SJSA1 (cell line): ENCODE results near the gene STXBP1. TPM values are rescaled to one million over a fixed set of nuclear protein-coding genes. Genes with fewer than 3 reads are reported as not detected.
"Not testable (repeated sequence)": the region's sequence is repeated elsewhere in the genome, so short reads cannot be mapped to it uniquely, and the experiment has no call there.

Experiments used
- DNase-seq, 2 experiments: peaks; one replicate each; pipeline ENCODE4 v3.0.0-alpha.2; 2015 to 2020; ENCODE audit warnings: low spot score in 2 of 2, low read depth in 1 of 2
- H3K27ac ChIP-seq: fragments of 250-450 bp; sonication (Bioruptor Pico); 2 replicates; pipeline ENCODE4 v1.5.1; 2020; ENCODE audit warnings: mild to moderate bottlenecking, moderate library complexity
- H3K27me3 ChIP-seq: fragments of 250-450 bp; sonication (Bioruptor Pico); replicated peaks from 2 replicates; pipeline ENCODE4 v1.5.1; 2020; ENCODE audit warnings: mild to moderate bottlenecking, moderate library complexity
- H3K36me3 ChIP-seq: fragments of 250-450 bp; sonication (Bioruptor Pico); 2 replicates; pipeline ENCODE4 v1.5.1; 2020; ENCODE audit warnings: mild to moderate bottlenecking
- H3K4me1 ChIP-seq: fragments of 250-450 bp; sonication (Bioruptor Pico); replicated peaks from 2 replicates; pipeline ENCODE4 v1.6.1; 2021; ENCODE audit warnings: mild to moderate bottlenecking
- H3K4me3 ChIP-seq: fragments of 250-450 bp; sonication (Bioruptor Pico); 2 replicates; pipeline ENCODE4 v1.5.1; 2020; ENCODE audit warnings: mild to moderate bottlenecking
- H3K9me3 ChIP-seq: fragments of 250-450 bp; sonication (Bioruptor Pico); replicated peaks from 2 replicates; pipeline ENCODE4 v1.5.1; 2020; ENCODE audit warnings: mild to moderate bottlenecking
- total RNA-seq: library from RNA; depleted of rRNA; stranded (reverse); fragments of >200 nt; shearing (Covaris generic); gene quantifications from 2 replicates; pipeline ENCODE4 v1.2.3, GENCODE V29; 2014

STXBP1 gene
- total RNA-seq, 1 experiment from 2014 or later: 18.4 TPM

DNA sequence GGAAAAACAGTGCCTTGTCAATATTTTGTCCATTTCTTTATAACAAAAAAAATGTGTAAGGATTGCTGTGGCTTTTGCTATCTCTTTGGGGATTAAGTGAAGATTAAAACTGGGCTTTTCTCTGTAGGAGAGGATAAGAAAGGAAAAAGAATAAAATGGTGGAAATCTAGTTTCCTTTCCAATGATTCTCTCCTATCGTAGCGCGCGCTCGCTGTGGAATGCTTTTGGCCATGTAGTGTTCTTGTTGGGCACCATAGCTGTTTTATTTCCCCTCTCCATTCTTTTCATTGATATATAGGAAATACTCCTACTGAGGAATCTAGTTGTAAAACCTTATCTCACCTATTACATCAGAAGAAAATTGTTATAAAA is 1.5 kb downstream of the STXBP1 start:
- Histone ChIP-seq H3K4me3 (peak overlapping the region; percentile 76), H3K4me1 (peaks cover 16% of the 10 kb centered on the region), H3K27me3 (no peaks in the 10 kb centered on the region), H3K27ac (peak overlapping the region; percentile 8; the same call in 1 of the 2 replicates), H3K9me3 (peaks cover 5% of the 10 kb centered on the region; the same call in 1 of the 2 replicates), H3K36me3 (peaks cover 9% of the 10 kb centered on the region; the same call in 1 of the 2 replicates)
- DNase-seq: no peak

DNA sequence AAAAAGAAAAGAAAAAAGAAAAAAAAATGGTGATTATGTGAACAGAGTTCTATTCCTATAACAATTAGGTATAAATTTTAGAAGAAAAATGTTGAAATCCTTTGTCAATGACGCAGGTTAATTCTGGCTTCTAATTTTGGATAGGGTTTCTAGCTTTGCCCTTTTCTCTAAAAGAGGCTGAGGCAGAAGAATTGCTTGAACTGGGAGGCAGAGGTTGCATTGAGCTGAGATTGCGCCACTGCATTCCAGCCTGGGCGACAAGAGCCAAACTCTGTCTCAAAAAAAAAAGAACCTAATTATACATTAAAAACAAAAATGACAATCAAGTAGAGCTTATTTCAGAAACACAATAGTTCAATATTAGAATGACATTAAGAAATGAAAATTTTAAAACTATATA is 2.9 kb downstream of the STXBP1 start:
- H3K4me1 ChIP-seq: peaks cover 16% of the 10 kb centered on the region
- no peaks in the 10 kb centered on the region for H3K27me3 ChIP-seq
- DNase-seq: no peak
- H3K9me3 ChIP-seq: peaks cover 5% of the 10 kb centered on the region; the same call in 1 of the 2 replicates
- no peak overlapping the region for H3K4me3 ChIP-seq
- H3K27ac ChIP-seq: no peak overlapping the region
- H3K36me3 ChIP-seq: peaks cover 9% of the 10 kb centered on the region; the same call in 1 of the 2 replicates

DNA sequence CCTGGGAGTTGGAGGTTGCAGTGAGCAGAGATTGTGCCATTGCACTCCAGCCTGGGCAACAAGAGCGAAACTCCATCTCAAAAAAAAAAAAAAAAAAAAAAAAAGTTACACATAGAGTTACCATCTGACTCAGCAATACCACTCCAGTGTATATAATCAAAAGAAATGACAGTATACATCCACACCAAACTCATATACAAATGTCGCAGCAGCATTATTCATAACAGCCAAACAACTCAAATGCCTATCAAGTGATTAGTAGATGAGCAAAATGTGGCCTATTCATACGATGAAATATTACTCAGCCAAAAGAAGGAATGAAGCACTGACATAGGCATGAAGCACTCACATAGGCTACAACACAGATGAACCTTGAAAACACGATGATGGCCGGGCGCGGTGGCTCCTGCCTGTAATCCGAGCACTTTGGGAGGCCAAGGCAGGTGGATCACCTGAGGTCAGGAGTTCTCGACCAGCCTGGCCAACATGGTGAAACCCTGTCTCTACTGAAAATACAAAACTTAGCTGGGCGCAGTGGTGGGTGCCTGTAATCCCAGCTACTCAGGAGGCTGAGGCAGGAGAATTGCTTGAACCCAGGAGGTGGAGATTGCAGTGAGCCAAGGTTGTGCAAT is 9.4 kb downstream of the STXBP1 start:
- not testable (repeated sequence) for H3K27ac ChIP-seq, DNase-seq, H3K36me3 ChIP-seq, H3K27me3 ChIP-seq, H3K9me3 ChIP-seq, H3K4me1 ChIP-seq, H3K4me3 ChIP-seq

DNA sequence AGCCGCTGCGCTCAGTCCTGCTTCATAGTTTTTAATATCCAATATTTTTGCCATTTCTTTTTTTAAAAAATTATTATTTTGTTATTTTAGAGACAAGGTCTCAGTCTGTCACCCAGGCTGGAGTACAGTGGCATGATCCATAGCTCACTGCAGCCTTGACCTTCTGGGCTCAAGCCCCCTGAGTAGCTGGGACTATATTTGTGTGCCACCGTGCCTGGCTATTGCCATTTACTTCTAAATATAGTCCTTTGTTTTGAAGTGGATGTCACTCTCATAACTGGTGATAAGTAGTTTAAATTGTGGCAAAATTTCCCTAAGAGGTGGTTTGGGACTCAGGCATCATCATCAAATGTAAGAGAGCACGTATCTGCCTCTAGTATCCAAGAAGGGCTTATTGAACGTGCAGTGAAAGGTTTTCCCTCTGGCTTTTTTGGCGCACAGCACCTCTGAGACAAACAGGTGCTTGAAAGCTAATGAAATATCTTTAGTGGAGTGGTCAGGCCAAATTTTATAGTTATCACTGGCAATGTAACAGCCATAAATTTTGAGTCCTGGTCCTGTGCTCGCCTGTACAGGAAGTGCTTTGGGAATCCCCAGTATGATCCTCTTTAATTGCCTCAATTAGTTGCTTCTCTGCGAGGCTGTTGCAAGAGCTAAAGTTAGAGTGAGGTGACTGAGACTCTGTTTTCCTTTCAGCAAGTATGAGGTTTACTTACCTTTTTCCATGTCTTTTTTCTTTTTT is 14.8 kb downstream of the STXBP1 start:
- no peaks in the 10 kb centered on the region for H3K4me1 ChIP-seq
- DNase-seq: no peak

DNA sequence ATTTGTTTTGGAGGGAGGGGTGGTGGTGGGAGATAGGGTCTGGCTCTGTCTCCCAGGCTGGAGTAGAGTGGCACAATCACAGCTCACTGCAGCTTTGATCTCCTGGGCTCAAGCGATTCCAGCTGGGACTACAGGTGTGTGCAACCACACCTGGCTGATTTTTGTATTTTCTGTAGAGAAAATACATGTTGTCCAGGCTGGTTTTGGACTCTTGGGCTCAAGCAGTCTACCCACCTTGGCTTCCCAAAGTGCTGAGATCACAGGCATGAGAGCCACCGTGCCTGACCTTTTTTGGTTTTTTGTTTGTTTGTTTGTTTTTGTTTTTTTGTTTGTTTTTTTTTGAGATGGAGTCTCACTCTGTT is 15.4 kb downstream of the STXBP1 start:
- no peaks in the 10 kb centered on the region for H3K4me1 ChIP-seq

More for the DNA sequence above, 14.8 kb downstream of the STXBP1 start:
- Histone ChIP-seq H3K9me3 (no peaks in the 10 kb centered on the region), H3K4me3 (no peak overlapping the region), H3K27ac (no peak overlapping the region), H3K27me3 (no peaks in the 10 kb centered on the region), H3K36me3 (no peaks in the 10 kb centered on the region)

DNA sequence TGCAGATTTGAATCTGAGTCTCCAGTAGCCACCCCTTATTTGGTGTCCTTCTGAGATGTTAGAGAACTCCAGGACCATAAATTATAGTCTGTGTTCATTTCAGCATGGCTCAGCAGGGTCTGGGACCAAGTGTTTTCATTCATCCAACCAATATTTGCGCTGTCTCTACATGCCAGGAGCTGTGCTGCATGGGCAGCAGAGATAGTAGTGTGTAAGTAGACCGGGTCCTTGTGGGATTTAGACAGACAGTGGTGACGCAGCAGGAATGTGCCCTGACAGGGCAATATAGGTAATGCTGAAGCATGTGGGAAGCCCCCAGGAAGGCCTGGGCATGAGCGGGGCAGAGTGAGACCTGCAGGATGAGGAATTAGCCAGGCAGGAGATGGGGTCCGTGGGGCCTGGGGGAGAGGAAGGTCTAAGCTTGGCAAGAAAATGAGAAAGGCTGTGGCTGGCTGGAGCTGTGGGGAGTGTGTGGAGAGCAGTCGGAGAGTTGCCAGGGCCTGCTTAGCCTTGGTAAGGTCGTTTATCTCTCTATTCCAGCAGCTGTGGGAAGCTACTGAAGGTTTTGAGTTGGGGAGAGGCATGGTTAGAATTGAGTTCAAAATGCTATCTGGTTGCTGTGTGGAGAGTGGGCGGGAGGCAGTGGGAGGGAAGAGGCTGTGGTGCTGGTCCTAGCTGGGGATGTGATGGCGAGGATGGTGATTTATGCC is 16.8 kb downstream of the STXBP1 start:
- H3K27ac ChIP-seq: no peak overlapping the region
- H3K4me3 ChIP-seq: no peak overlapping the region
- no peaks in the 10 kb centered on the region for H3K27me3 ChIP-seq
- no peaks in the 10 kb centered on the region for H3K9me3 ChIP-seq
- no peaks in the 10 kb centered on the region for H3K4me1 ChIP-seq
- no peak for DNase-seq
- H3K36me3 ChIP-seq: no peaks in the 10 kb centered on the region

More for the DNA sequence above, 15.4 kb downstream of the STXBP1 start:
- Histone ChIP-seq H3K27me3 (no peaks in the 10 kb centered on the region), H3K4me3 (no peak overlapping the region), H3K27ac (no peak overlapping the region), H3K9me3 (no peaks in the 10 kb centered on the region), H3K36me3 (no peaks in the 10 kb centered on the region)
- no peak for DNase-seq

DNA sequence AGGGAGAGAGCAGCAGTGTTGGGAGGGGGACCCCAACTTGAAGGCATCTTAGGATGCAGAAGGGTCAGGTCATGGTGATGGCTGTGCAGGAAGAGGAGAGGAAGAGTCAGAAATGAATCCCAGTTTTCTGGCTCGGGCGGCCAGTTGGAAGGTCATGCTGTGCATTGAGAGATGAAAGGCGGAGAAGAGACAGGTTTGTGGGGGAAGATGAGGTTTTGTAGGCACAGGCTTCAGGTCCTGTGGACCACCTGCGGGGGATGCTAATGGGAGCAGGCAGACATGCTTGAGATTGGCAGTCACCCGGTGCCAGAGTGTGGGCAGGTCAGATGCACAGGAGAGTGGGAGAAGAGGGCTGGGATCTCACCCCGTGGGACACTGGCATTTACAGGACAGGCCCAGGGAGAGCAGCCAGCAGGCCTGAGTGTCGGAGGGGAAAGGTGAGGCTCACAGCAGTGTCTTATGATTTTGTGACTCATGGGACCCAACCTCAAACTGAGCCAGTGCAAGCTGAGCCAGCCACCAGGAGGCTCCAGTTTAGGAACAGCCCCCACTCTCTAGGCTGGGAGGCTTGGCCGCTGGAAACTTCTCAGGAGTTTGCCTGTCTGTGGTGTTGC is 17.5 kb downstream of the STXBP1 start:
- H3K4me3 ChIP-seq: no peak overlapping the region
- no peak overlapping the region for H3K27ac ChIP-seq
- no peaks in the 10 kb centered on the region for H3K9me3 ChIP-seq
- H3K4me1 ChIP-seq: no peaks in the 10 kb centered on the region
- no peak for DNase-seq
- no peaks in the 10 kb centered on the region for H3K36me3 ChIP-seq
- no peaks in the 10 kb centered on the region for H3K27me3 ChIP-seq

DNA sequence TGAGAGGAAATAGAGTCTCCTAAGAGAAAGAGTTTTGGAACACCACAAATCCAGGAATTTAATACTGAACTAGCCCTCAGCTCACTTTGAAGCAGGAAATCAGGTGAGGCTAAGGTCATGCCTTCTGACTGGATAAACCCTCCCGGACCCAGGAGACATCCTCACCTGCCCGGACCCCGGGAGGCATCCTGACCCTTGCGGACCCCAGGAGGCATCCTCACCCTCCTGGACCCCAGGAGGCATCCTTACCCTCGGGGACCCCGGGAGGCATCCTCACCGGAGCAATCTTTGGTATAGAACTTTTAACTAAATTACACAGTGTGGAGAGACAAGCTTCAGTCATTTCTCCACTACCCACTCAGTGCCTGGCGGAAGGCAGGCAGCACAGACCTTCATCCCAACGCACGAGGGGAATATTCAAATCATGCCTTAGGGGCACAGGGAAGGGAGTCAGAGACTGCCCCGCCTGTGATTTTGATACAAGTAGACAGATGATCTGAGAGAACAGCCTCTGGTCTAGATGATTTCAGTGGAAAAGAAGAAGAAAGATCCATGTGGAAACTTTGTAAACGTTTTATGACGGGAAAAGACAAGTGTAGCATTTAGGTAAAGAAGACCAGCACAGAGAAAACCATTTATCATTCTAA is 21.3 kb downstream of the STXBP1 start:
- DNase-seq: no peak
- H3K36me3 ChIP-seq: no peaks in the 10 kb centered on the region
- no peak overlapping the region for H3K4me3 ChIP-seq

DNA sequence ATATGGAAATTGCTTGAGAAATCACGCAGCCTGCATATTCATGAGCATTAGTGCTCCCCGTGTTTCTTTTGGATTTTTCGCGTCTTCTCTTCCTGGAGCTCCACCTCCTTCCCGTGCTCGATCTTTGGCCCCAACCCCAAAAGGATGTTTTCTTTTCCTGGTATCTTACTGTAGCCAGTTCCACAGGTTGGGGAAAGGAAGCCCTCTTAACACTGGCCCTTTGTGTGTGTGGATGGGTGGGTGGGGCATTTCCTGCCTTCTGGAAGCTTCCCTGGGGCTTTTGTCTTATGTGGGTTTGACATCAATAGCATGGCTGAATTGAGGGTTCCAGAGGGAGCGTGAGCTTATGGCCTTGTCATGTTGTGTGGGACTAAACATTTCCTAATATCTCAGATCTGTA is 21.9 kb downstream of the STXBP1 start:
- Histone ChIP-seq H3K36me3 (no peaks in the 10 kb centered on the region), H3K27me3 (no peaks in the 10 kb centered on the region), H3K9me3 (no peaks in the 10 kb centered on the region), H3K4me1 (no peaks in the 10 kb centered on the region), H3K4me3 (no peak overlapping the region), H3K27ac (no peak overlapping the region)
- no peak for DNase-seq

More for the DNA sequence above, 21.3 kb downstream of the STXBP1 start:
- Histone ChIP-seq H3K9me3 (no peaks in the 10 kb centered on the region), H3K27ac (no peak overlapping the region), H3K27me3 (no peaks in the 10 kb centered on the region), H3K4me1 (no peaks in the 10 kb centered on the region)

DNA sequence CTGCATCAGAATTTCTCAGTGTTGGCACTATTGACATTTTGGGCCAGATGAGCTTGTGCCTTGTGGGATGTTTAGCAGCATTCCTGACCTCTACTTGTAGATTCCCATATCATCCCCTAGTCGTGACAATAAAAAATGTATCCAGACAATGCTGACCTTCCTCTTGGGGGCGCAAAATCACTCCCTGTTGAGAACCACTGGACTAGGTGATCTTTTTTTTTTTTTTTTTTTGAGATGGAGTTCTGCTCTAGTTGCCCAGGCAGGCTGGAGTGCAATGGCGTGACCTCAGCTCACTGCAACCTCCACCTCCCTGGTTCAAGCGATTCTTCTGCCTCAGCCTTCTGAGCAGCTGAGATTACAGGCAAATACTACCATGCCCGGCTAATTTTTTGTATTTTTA is 22.6 kb downstream of the STXBP1 start:
- H3K4me1 ChIP-seq: no peaks in the 10 kb centered on the region
- H3K27ac ChIP-seq: no peak overlapping the region
- H3K27me3 ChIP-seq: no peaks in the 10 kb centered on the region
- H3K4me3 ChIP-seq: no peak overlapping the region
- DNase-seq: no peak
- H3K36me3 ChIP-seq: no peaks in the 10 kb centered on the region
- H3K9me3 ChIP-seq: no peaks in the 10 kb centered on the region

DNA sequence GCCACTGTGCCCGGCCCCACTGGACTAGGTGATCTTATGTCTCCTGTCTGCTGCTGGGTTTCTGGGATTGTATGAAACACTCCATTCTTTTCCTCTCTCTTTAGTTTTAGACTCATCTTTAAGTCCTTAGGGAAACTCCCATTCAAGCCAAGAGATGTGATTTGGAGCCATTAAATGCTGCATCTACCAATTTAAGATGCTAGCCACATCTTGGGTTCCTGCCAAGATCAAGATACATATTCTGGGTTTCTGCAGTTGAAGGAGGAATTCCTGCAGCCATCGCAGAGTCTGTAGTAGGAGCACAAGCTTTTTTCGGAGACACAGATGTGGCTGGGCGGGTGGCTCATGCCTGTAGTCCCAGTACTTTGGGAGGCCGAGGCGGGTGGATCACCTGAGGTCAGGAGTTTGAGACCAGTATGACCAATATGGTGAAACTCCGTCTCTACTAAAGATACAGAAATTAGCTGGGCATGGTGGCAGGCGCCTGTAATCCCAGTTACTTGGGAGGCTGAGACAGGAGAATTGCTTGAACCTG is 23.2 kb downstream of the STXBP1 start:
- H3K27me3 ChIP-seq: no peaks in the 10 kb centered on the region
- H3K4me1 ChIP-seq: no peaks in the 10 kb centered on the region
- no peak overlapping the region for H3K4me3 ChIP-seq
- no peaks in the 10 kb centered on the region for H3K9me3 ChIP-seq
- no peak for DNase-seq
- H3K36me3 ChIP-seq: no peaks in the 10 kb centered on the region
- no peak overlapping the region for H3K27ac ChIP-seq

DNA sequence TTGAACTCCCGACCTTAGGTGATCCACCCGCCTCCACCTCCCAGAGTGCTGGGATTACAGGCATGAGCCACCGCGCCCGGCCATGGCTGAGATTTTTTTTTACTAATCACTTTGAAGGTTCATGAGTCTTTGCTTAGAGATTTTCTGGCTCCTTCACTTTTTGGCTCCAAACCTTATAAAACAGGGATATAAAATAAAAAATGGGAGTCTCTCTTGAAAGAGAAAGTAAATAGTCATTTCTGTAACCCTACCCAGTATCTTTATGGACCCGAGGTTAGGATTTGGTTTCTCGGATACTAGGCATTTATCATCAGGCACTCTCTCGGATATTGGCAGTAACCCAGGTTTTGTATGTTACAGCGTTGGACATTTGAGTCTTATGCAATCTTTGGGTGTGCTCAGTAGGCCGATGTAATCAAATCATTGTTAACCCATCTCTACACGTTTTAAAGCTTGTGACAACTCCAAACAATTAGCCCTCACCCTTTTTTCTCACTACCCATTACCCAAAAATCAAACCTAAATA is 25.3 kb downstream of the STXBP1 start:
- no peak for DNase-seq
- no peaks in the 10 kb centered on the region for H3K27me3 ChIP-seq
- H3K36me3 ChIP-seq: no peaks in the 10 kb centered on the region
- no peak overlapping the region for H3K4me3 ChIP-seq
- H3K4me1 ChIP-seq: peaks cover 9% of the 10 kb centered on the region; the same call in 1 of the 2 replicates
- H3K27ac ChIP-seq: no peak overlapping the region
- H3K9me3 ChIP-seq: no peaks in the 10 kb centered on the region

DNA sequence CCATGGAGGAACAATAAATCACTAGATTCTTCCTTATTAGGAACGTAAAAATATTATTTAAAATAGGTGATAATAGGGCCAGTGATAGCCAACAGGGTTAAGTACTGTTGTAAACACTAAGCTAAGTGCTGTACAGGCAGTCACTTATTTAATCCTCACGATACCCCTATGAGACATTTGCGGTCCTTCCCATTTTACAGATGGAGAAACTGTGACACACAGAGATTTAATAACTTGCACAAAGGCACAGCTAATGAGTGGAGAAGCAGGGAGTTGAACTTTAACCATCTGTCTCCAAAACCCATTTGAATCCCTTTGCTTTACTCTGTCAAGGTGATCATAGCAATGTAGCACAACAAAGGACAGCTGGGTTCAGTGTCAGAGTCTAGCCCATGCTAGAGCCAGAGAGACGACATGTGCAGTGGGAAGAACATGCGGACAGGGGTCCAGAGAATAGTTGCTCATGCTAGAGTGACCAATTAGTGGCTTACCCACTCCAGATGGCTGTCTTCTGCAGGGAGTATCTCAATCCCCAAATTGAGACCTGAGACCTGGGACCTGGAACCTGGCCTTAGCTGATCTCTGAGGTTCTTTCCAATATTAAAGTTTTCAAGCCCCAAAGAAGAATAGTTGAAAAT is 28.9 kb downstream of the STXBP1 start:
- Histone ChIP-seq H3K9me3 (no peaks in the 10 kb centered on the region), H3K36me3 (no peaks in the 10 kb centered on the region), H3K27ac (no peak overlapping the region), H3K27me3 (no peaks in the 10 kb centered on the region), H3K4me3 (no peak overlapping the region), H3K4me1 (peaks cover 21% of the 10 kb centered on the region)
- no peak for DNase-seq
